ENCODE data around the gene YWHAG. TPM values are rescaled to one million over a fixed set of nuclear protein-coding genes. Genes with fewer than 3 reads are reported as not detected.

Gene YWHAG
- total and polyA plus RNA-seq, 9 of the 15 experiments (the other 6 are each of a cell fraction or from before 2014, with no cell fraction given) = 30.4 to 246 (median 94.5) TPM

GRCh38 chr7:76328389-76328788 is 30.4 kb downstream of the YWHAG start:
- no peaks in the 10 kb centered on the region for H3K27me3 ChIP-seq (ENCODE audit: control insufficient read depth in 2 of 2, insufficient read depth in 2 of 2, low read length in 2 of 2)
- H4K20me1 ChIP-seq (replicated peaks; ENCODE audit: control insufficient read depth, insufficient read depth, low read length) = peaks cover 26% of the 10 kb centered on the region
- DNase-seq (ENCODE audit: extremely low read depth in 1 of 4, low spot score in 3 of 4) = peak in 1 of 4 experiments; percentile 44
- ChIA-PET POLR2A (interaction anchor here (2.5 to 3.6 kb wide), 3 partner anchors 11 to 24 kb away, joined by 11 to 12 read pairs (median 12); no protein-coding TSS in a partner anchor), CTCF (ENCODE audit: low intra/inter-chr PET ratio) (no interaction called here)
- no peak overlapping the region for H3K4me3 ChIP-seq
- H3K9me1 ChIP-seq (ENCODE audit: control insufficient read depth, insufficient read depth, low read length) = peaks cover 2% of the 10 kb centered on the region
- WGBS (ENCODE audit: insufficient coverage, low coverage, missing lambda C conversion rate) = 53% methylated on average over 15 of the region's 15 CpGs
- peak overlapping the region in 1 of 2 experiments; percentile 79; a peak in 2 of 4 replicates for H3K9ac ChIP-seq (ENCODE audit: insufficient read depth in 1 of 2, low read depth in 2 of 2, low read length in 2 of 2)
- peaks cover 83% of the 10 kb centered on the region for H3K79me2 ChIP-seq (ENCODE audit: control insufficient read depth, insufficient read depth, low read length)
- H3K27ac ChIP-seq (ENCODE audit: extremely low read depth, low read depth, low read length) = peak overlapping the region; percentile 33; the same call in 2 of the 3 replicates
- peak; percentile 61 for ATAC-seq
- peaks cover 10 to 18% of the 10 kb centered on the region in 2 experiments for H3K4me1 ChIP-seq (replicated peaks in 1 of 2; ENCODE audit: control insufficient read depth in 2 of 2, insufficient read depth in 2 of 2, low read length in 2 of 2)
- H2AFZ ChIP-seq (ENCODE audit: low read depth, low read length) = no peak overlapping the region
- no TSS peak for BruUV-seq (replicated peaks)
- in situ Hi-C loops (cut with MboI) = no loop called here
- intact Hi-C loops (cut with micrococcal nuclease) = no loop called here
- H3K9me3 ChIP-seq (replicated peaks; ENCODE audit: control insufficient read depth, insufficient read depth, low read depth, low read length) = no peaks in the 10 kb centered on the region
- peaks cover 92% of the 10 kb centered on the region for H3K36me3 ChIP-seq (ENCODE audit: control insufficient read depth, insufficient read depth, low read length)
- FAIRE-seq = no peak
- no peak overlapping the region for H3K4me2 ChIP-seq (ENCODE audit: insufficient read depth, low read length)
- peak; percentile 31; the same call in 1 of the 2 replicates for TF ChIP-seq CXXC5 (CRISPR knock-in tag; IDR thresholded peaks at IDR 0.05)
- peak; percentile 49 for TF ChIP-seq MAX (CRISPR knock-in tag; IDR thresholded peaks at IDR 0.05)
- TF ChIP-seq KAT2B (IDR thresholded peaks at IDR 0.05; ENCODE audit: low read depth, low read length) = no peak
- TF ChIP-seq MYC (IDR thresholded peaks at IDR 0.05; ENCODE audit: low read depth, low read length) = 0 out of 2 replicates have a peak, but pooled peaks have one; percentile 17
- no peak for TF ChIP-seq MYC (CRISPR knock-in tag; IDR thresholded peaks at IDR 0.05; ENCODE audit: borderline replicate concordance, low read depth)
- TF ChIP-seq L3MBTL2 (IDR thresholded peaks at IDR 0.05) = peak; percentile 27; the same call in 1 of the 2 replicates
- no peak; a peak in 1 of 4 replicates for TF ChIP-seq MAZ (CRISPR knock-in tag; conservative IDR thresholded peaks at IDR 0.05 in 1 of 2, IDR thresholded peaks at IDR 0.05 in 1 of 2)
- no peak for TF ChIP-seq STAT6 (CRISPR knock-in tag; IDR thresholded peaks at IDR 0.05)
- no peak for TF ChIP-seq CREB1 (IDR thresholded peaks at IDR 0.05)
- 0 out of 2 replicates have a peak, but pooled peaks have one; percentile 10 for TF ChIP-seq CREB1 (CRISPR knock-in tag; IDR thresholded peaks at IDR 0.05)
- peak; percentile 81 for TF ChIP-seq ZBTB33 (CRISPR knock-in tag; IDR thresholded peaks at IDR 0.05)
- TF ChIP-seq TFAP4 (CRISPR knock-in tag; IDR thresholded peaks at IDR 0.05; ENCODE audit: borderline replicate concordance) = peak; percentile 77
- TF ChIP-seq SMARCE1 (IDR thresholded peaks at IDR 0.05) = no peak
- TF ChIP-seq RFX1 (IDR thresholded peaks at IDR 0.05) = no peak
